Neutrophil (primary cell): ENCODE data around the gene PDE7B.

Experiments used
- H3K27ac ChIP-seq: fragments of 200-600 bp; sonication (generic); 2 replicates; pipeline ENCODE4 v1.5.1; 2016; ENCODE audit warnings: mild to moderate bottlenecking, moderate library complexity
- H3K27me3 ChIP-seq: fragments of 200-600 bp; sonication (generic); 2 replicates; pipeline ENCODE4 v1.6.0; 2016; ENCODE audit warnings: mild to moderate bottlenecking
- H3K36me3 ChIP-seq: fragments of 200-600 bp; sonication (generic); 2 replicates; pipeline ENCODE4 v1.5.1; 2017
- H3K4me1 ChIP-seq, 2 experiments: fragments of 200-600 bp in 1 of 2; sonication (generic) in 1 of 2; 1 replicate in 1 of 2; 2 replicates in 1 of 2; pipeline versions ENCODE4 v1.5.1 to v1.6.1; 2013 to 2016; ENCODE audit warnings: low read depth in 1 of 2, low read length in 1 of 2, mild to moderate bottlenecking in 1 of 2, moderate library complexity in 1 of 2; ENCODE audit not compliant: control insufficient read depth in 1 of 2, insufficient read depth in 1 of 2
- H3K4me3 ChIP-seq, 2 experiments: fragments of 200-600 bp in 1 of 2; sonication (generic) in 1 of 2; 1 replicate in 1 of 2; 2 replicates in 1 of 2; pipeline ENCODE4 v1.5.1; 2013 to 2016; ENCODE audit warnings: low read depth in 1 of 2, low read length in 1 of 2, mild to moderate bottlenecking in 1 of 2, moderate library complexity in 1 of 2
- H3K9me3 ChIP-seq: fragments of 200-600 bp; sonication (generic); 2 replicates; pipeline ENCODE4 v1.5.1; 2016
- TF ChIP-seq, protein P1 (sequence below): fragments of 200-600 bp; sonication (generic); IDR thresholded peaks from 2 replicates; pipeline ENCODE4 v1.5.1; 2016; ENCODE audit warnings: antibody characterized with exemption

PDE7B gene

DNA sequence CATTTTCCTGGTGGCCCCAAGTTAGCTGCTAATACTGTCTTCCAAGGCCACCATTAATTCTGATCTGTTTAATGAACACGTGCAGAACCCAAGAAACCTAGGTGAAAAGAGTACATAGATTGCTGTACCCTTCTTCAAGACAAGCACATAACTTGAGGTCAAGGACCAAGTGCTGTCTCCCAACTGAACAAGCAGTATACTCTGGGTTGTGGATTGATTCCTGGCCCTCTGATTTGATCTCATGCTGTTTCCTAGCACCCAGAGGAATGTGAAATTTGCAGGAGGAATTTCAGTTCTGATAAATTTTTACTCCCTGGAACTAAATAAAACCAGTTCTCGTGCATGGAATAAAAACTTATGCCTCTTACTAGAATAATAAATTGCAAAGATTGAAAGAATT lies 323.0 kb downstream of the PDE7B start:
- H3K4me1 ChIP-seq, result no peaks in the 10 kb centered on the region
- no peaks in the 10 kb centered on the region for H3K36me3 ChIP-seq
- H3K9me3 ChIP-seq, result no peaks in the 10 kb centered on the region
- TF ChIP-seq, protein P1, sequence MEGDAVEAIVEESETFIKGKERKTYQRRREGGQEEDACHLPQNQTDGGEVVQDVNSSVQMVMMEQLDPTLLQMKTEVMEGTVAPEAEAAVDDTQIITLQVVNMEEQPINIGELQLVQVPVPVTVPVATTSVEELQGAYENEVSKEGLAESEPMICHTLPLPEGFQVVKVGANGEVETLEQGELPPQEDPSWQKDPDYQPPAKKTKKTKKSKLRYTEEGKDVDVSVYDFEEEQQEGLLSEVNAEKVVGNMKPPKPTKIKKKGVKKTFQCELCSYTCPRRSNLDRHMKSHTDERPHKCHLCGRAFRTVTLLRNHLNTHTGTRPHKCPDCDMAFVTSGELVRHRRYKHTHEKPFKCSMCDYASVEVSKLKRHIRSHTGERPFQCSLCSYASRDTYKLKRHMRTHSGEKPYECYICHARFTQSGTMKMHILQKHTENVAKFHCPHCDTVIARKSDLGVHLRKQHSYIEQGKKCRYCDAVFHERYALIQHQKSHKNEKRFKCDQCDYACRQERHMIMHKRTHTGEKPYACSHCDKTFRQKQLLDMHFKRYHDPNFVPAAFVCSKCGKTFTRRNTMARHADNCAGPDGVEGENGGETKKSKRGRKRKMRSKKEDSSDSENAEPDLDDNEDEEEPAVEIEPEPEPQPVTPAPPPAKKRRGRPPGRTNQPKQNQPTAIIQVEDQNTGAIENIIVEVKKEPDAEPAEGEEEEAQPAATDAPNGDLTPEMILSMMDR, result no peak
- H3K27ac ChIP-seq, result no peak overlapping the region
- no peak overlapping the region for H3K4me3 ChIP-seq
- H3K27me3 ChIP-seq, result no peaks in the 10 kb centered on the region

DNA sequence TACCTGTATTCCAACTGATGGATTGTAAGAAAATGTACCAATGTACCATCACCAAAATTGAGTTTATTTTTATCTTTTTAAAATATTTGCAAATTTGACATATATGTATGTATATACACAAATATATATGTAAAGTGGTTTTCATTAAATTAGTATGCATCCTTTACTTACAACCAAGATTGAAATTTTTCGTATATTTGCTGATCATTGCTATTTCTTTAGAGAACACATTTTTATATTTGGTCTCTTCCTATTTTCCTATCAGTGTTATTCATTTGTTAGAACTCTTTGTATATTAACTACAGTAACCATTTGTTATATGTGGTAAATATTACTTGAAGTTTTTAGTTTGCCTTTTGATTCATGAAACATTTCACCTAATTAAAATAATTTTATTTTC lies 324.4 kb downstream of the PDE7B start:
- TF ChIP-seq, protein P1, result no peak
- no peaks in the 10 kb centered on the region for H3K27me3 ChIP-seq
- no peaks in the 10 kb centered on the region for H3K36me3 ChIP-seq
- H3K4me3 ChIP-seq, result no peak overlapping the region
- no peaks in the 10 kb centered on the region for H3K9me3 ChIP-seq
- H3K27ac ChIP-seq, result no peak overlapping the region
- no peaks in the 10 kb centered on the region for H3K4me1 ChIP-seq

DNA sequence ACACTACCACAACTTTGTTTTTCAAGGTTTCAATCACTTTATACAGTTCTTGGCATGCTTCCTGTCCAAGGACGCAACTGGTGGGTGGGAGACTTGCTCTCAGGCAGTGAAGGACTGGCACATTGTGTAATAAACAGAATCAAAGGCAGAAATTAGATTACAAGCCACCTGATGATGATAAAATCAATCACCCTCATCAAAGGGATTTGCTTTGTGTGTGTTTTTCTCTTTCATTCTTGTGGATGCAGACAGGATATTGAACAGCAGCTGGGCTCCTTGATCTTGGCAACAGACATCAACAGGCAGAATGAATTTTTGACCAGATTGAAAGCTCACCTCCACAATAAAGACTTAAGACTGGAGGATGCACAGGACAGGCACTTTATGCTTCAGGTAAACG lies 327.2 kb downstream of the PDE7B start:
- Histone ChIP-seq H3K4me1 (no peaks in the 10 kb centered on the region), H3K27ac (no peak overlapping the region), H3K36me3 (no peaks in the 10 kb centered on the region), H3K9me3 (no peaks in the 10 kb centered on the region), H3K27me3 (no peaks in the 10 kb centered on the region), H3K4me3 (no peak overlapping the region)
- TF ChIP-seq, protein P1, result no peak

- Histone ChIP-seq H3K4me1 (no peaks in the 10 kb centered on the region), H3K9me3 (no peaks in the 10 kb centered on the region), H3K27ac (no peak overlapping the region), H3K36me3 (no peaks in the 10 kb centered on the region), H3K4me3 (no peak overlapping the region), H3K27me3 (no peaks in the 10 kb centered on the region)
- TF ChIP-seq, protein P1, result no peak
Measured at GRCh38 chr6:136180704-136181511, 329.4 kb downstream of the PDE7B start.

DNA sequence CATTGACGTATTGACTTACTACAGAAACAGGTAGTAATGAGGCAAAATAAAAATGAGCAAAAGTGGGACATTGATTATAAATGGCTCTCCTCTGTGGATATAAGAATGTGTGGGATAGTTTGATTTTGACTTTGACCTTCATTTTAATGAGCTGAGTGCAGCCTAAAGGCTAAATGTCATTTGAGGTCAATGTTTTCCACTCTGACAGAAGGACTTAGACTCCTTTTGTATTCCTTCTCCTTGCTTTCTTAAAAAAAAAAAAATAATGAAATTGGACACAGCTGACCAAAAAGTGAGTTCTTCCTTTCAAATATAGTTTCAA lies 330.0 kb downstream of the PDE7B start:
- no peaks in the 10 kb centered on the region for H3K27me3 ChIP-seq
- TF ChIP-seq, protein P1, result no peak
- H3K4me1 ChIP-seq, result no peaks in the 10 kb centered on the region
- H3K4me3 ChIP-seq, result no peak overlapping the region
- H3K27ac ChIP-seq, result no peak overlapping the region
- H3K9me3 ChIP-seq, result no peaks in the 10 kb centered on the region
- H3K36me3 ChIP-seq, result no peaks in the 10 kb centered on the region
